ENCODE results near the gene STARD13.

DNA sequence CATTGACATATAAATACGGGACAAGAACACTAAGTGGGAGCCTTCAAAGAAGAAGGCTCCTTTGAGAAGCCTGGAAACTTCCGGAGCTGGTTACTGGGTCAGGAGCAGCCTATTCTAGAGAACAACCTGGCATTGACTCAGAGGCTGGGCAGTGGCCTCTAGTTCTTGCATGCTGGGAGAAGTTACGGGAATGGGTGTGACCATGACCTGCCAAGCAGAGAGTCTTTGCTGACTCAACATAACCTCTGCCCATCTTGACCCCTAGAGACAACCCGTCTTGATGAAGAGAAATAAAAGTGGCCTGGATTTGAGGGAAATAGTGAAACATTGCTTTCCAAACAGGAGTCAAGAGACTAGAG lies 21.0 kb downstream of the STARD13 start:
- TF ChIP-seq, protein P1, sequence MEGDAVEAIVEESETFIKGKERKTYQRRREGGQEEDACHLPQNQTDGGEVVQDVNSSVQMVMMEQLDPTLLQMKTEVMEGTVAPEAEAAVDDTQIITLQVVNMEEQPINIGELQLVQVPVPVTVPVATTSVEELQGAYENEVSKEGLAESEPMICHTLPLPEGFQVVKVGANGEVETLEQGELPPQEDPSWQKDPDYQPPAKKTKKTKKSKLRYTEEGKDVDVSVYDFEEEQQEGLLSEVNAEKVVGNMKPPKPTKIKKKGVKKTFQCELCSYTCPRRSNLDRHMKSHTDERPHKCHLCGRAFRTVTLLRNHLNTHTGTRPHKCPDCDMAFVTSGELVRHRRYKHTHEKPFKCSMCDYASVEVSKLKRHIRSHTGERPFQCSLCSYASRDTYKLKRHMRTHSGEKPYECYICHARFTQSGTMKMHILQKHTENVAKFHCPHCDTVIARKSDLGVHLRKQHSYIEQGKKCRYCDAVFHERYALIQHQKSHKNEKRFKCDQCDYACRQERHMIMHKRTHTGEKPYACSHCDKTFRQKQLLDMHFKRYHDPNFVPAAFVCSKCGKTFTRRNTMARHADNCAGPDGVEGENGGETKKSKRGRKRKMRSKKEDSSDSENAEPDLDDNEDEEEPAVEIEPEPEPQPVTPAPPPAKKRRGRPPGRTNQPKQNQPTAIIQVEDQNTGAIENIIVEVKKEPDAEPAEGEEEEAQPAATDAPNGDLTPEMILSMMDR (IDR thresholded peaks at IDR 0.05): no peak
- no peak for TF ChIP-seq EZH2 (IDR thresholded peaks at IDR 0.05; ENCODE audit: borderline replicate concordance, insufficient read depth, low read depth, low read length, poor library complexity, severe bottlenecking)

Measured in B cell (primary cell).